ENCODE results near the gene AADAT.

Gene AADAT

DNA sequence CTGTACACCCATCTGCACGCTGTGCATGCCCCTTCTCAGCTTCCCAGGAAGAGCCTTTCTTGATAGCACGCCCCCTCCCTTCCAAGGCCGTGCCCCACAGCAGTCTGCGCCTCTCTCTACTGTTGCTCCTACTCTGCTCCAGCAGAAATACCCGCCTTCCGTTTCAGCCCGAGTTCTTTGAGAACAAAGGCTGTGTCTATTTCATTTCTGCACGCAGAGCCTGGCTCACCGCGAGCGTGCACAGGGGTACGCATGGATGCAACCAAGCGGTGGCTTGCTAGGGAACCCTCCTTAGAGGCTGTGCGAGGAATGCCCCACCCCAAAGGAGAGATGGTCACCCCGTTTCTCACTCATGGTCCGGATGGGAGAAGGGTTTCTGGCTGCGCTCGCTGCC, 485 bp downstream of the AADAT start:
- Histone ChIP-seq H2AFZ (ENCODE audit: low read depth, low read length) (no peak overlapping the region), H3K9ac (ENCODE audit: low read length) (no peak overlapping the region), H3K27ac (ENCODE audit: low read length) (no peak overlapping the region), H4K20me1 (ENCODE audit: insufficient read depth, low read length) (no peaks in the 10 kb centered on the region), H3K4me1 (ENCODE audit: low read length) (no peaks in the 10 kb centered on the region), H3K9me3 (ENCODE audit: insufficient read depth, low read length) (peaks cover 5% of the 10 kb centered on the region; the same call in 1 of the 2 replicates), H3K27me3 (ENCODE audit: low read depth, low read length) (peaks cover 14% of the 10 kb centered on the region; the same call in 1 of the 2 replicates), H3K79me2 (ENCODE audit: low read length) (no peaks in the 10 kb centered on the region), H3K36me3 (replicated peaks; ENCODE audit: low read depth, low read length) (no peaks in the 10 kb centered on the region), H3K4me2 (ENCODE audit: low read length) (no peak overlapping the region), H3K4me3 (ENCODE audit: low read length) (no peak overlapping the region)
- TF ChIP-seq, protein P1, sequence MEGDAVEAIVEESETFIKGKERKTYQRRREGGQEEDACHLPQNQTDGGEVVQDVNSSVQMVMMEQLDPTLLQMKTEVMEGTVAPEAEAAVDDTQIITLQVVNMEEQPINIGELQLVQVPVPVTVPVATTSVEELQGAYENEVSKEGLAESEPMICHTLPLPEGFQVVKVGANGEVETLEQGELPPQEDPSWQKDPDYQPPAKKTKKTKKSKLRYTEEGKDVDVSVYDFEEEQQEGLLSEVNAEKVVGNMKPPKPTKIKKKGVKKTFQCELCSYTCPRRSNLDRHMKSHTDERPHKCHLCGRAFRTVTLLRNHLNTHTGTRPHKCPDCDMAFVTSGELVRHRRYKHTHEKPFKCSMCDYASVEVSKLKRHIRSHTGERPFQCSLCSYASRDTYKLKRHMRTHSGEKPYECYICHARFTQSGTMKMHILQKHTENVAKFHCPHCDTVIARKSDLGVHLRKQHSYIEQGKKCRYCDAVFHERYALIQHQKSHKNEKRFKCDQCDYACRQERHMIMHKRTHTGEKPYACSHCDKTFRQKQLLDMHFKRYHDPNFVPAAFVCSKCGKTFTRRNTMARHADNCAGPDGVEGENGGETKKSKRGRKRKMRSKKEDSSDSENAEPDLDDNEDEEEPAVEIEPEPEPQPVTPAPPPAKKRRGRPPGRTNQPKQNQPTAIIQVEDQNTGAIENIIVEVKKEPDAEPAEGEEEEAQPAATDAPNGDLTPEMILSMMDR (IDR thresholded peaks at IDR 0.05; ENCODE audit: low read depth, low read length): no peak
- TF ChIP-seq EZH2phosphoT487 (IDR thresholded peaks at IDR 0.05; ENCODE audit: low read depth): no peak

DNA sequence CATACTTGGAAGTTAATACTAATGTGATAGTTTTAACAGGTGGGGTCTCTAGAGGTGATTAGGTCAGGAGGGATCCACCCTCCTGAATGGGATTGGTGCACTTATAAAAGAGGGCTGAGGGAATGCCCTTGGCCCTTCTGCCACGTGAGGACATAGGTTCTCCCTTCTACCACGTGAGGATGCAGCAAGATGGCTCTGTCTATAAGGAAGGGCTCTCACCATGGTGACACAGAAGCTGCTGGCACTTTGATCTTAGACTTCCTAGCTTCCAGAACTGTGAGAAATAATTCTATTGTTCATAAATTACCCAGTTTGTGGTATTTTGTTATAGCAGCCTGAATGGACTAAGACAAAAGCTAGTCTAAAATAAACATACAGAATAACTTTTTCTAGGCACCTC, 1.0 kb downstream of the AADAT start:
- no peak overlapping the region for H3K27ac ChIP-seq (ENCODE audit: low read length)
- H3K4me1 ChIP-seq (ENCODE audit: low read length): peaks cover 2% of the 10 kb centered on the region; the same call in 1 of the 2 replicates
- H3K36me3 ChIP-seq (replicated peaks; ENCODE audit: low read depth, low read length): no peaks in the 10 kb centered on the region
- H3K9me3 ChIP-seq (ENCODE audit: insufficient read depth, low read length): peaks cover 5% of the 10 kb centered on the region; the same call in 1 of the 2 replicates
- no peak overlapping the region for H2AFZ ChIP-seq (ENCODE audit: low read depth, low read length)
- peaks cover 16% of the 10 kb centered on the region; the same call in 1 of the 2 replicates for H3K27me3 ChIP-seq (ENCODE audit: low read depth, low read length)
- TF ChIP-seq EZH2phosphoT487 (IDR thresholded peaks at IDR 0.05; ENCODE audit: low read depth): no peak
- TF ChIP-seq, protein P1 (IDR thresholded peaks at IDR 0.05; ENCODE audit: low read depth, low read length): no peak
- H4K20me1 ChIP-seq (ENCODE audit: insufficient read depth, low read length): no peaks in the 10 kb centered on the region
- H3K4me3 ChIP-seq (ENCODE audit: low read length): no peak overlapping the region
- H3K9ac ChIP-seq (ENCODE audit: low read length): no peak overlapping the region
- H3K4me2 ChIP-seq (ENCODE audit: low read length): no peak overlapping the region
- H3K79me2 ChIP-seq (ENCODE audit: low read length): no peaks in the 10 kb centered on the region

DNA sequence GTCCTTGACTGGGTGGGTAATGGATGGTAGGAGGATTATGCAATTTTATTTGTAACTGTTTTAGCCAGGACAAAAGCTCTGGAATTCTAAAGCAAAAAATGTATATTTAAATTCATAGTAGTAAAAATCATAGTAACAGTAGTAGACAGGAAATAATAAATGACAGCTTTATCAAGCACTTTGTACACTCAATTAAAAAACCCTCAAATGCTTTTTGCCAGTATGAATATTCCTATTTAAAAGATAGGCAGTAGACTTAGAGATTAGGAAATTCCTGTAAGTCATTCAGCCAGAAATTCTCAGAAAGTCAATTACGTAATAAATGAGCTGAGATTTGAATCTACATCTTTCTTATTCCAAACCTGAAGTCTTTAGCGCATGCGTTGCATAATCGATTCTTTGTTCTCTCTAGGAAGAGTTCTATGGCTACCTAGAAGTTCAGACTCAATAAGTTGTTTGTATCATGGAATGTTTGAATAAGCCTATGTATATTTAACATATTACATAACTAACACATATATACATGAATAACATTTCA, 2.5 kb downstream of the AADAT start:
- H3K4me3 ChIP-seq (ENCODE audit: low read length): no peak overlapping the region
- H3K36me3 ChIP-seq (replicated peaks; ENCODE audit: low read depth, low read length): no peaks in the 10 kb centered on the region

DNA sequence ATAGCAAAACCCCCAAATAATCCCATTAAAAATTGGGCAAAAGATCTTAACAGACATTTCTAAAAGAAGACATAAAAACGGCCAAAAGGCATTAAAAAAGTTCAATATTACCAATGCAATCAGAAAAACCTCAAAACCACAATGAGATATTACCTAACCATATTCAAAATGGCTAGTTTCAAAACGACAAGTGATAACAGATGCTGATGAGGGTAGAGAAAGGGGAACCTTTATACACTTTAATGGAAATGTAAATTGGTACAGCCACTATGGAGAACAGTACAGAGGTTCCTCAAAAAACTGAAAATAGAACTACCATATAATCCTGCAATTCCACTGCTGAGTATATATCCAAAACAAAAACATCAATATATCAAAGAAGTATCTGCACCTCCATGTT, 6.2 kb downstream of the AADAT start:
- Histone ChIP-seq H3K79me2 (ENCODE audit: low read length) (no peaks in the 10 kb centered on the region), H3K4me2 (ENCODE audit: low read length) (no peak overlapping the region), H3K36me3 (replicated peaks; ENCODE audit: low read depth, low read length) (no peaks in the 10 kb centered on the region), H2AFZ (ENCODE audit: low read depth, low read length) (no peak overlapping the region), H3K9me3 (ENCODE audit: insufficient read depth, low read length) (no peaks in the 10 kb centered on the region; the same call in 1 of the 2 replicates), H3K27me3 (ENCODE audit: low read depth, low read length) (peaks cover 42% of the 10 kb centered on the region; the same call in 1 of the 2 replicates), H4K20me1 (ENCODE audit: insufficient read depth, low read length) (no peaks in the 10 kb centered on the region), H3K9ac (ENCODE audit: low read length) (no peak overlapping the region), H3K4me3 (ENCODE audit: low read length) (no peak overlapping the region), H3K4me1 (ENCODE audit: low read length) (peaks cover 23% of the 10 kb centered on the region), H3K27ac (ENCODE audit: low read length) (no peak overlapping the region)
- no peak for TF ChIP-seq EZH2phosphoT487 (IDR thresholded peaks at IDR 0.05; ENCODE audit: low read depth)

More for the DNA sequence above, 2.5 kb downstream of the AADAT start:
- no peak overlapping the region for H3K27ac ChIP-seq (ENCODE audit: low read length)
- no peak overlapping the region for H3K9ac ChIP-seq (ENCODE audit: low read length)
- no peaks in the 10 kb centered on the region for H4K20me1 ChIP-seq (ENCODE audit: insufficient read depth, low read length)
- no peaks in the 10 kb centered on the region for H3K79me2 ChIP-seq (ENCODE audit: low read length)
- H3K4me1 ChIP-seq (ENCODE audit: low read length): peaks cover 10% of the 10 kb centered on the region; the same call in 1 of the 2 replicates
- H3K9me3 ChIP-seq (ENCODE audit: insufficient read depth, low read length): peaks cover 5% of the 10 kb centered on the region; the same call in 1 of the 2 replicates
- peaks cover 27% of the 10 kb centered on the region; the same call in 1 of the 2 replicates for H3K27me3 ChIP-seq (ENCODE audit: low read depth, low read length)
- H3K4me2 ChIP-seq (ENCODE audit: low read length): no peak overlapping the region
- H2AFZ ChIP-seq (ENCODE audit: low read depth, low read length): no peak overlapping the region
- TF ChIP-seq, protein P1 (IDR thresholded peaks at IDR 0.05; ENCODE audit: low read depth, low read length): no peak
- TF ChIP-seq EZH2phosphoT487 (IDR thresholded peaks at IDR 0.05; ENCODE audit: low read depth): no peak
